ENCODE results near the gene ACAN.

Gene ACAN

GRCh38 chr15:88902846-88903245 is 99.6 kb downstream of the ACAN start:
- no peak for DNase-seq (ENCODE audit: low read depth)

DNA sequence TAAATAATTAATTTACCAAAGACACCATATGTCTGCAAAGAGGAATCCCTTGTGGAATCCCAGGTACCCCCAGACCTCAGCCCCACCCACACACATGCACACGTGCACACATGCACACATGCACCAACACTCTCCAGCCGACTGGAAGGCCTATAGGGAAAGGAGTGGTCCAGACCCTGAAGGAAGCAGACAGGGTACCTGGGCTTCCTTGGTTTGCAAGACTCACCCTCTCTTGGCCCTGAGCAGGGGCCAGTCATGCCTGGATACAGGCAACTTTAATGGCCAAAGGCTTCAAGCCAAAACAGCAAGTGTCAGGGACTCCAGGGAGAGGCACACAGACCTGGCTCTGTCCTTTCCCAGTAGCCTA is 101.0 kb downstream of the ACAN start:
- DNase-seq (ENCODE audit: low read depth), result no peak

DNA sequence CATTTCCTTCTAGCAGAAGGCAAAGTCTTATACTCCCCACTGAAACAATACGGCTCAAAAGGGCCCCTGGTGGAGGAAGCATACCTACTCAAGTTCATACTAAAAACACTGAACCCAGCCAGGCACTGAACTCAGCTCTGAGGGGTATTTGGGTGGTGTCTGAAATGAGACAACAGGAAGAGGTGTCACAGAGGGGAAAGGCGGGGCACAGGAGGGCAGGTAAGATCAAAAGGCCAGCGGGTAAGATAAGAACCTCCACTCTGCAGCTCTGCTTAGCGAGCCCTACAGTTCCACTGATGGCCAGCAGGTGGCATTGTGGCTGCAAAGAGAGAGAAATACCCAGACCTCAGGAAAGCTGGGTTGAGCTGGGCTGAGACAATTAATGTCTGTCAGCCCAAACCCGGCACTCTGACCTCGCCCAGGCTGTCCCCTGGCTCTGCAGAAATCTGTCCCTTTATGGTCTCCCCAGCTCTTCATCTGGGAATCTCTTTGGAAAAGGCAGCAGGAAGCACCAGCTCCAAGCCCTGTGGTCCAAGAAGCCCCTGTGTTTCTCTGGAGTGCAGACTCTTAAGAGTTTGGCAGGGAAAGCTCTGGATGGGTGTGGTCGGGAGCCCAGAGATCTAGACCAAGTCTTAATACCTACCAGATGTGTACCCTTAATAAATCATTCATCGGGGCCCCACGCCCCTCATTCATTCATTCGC is 101.5 kb downstream of the ACAN start:
- DNase-seq (ENCODE audit: low read depth), result peak; percentile 84

GRCh38 chr15:88905576-88905975 is 102.3 kb downstream of the ACAN start:
- DNase-seq (ENCODE audit: low read depth), result no peak

DNA sequence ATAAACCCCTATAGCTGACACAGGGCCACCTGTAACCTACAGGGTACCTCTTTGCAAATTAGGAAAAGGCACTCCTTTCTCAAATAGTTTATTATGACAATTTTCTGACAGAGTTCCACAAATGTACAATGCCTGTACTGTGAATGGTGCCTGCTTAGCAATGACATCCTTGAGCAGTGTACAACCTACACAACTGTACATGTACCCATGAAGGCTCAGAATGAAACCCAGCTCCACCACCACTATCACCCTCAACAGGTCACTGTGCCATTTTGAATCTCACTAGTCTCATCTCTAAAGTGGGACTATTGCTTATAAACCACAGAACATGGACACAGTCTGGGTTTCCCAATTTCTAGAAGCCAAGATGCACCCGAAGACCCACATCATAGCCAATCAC is 102.9 kb downstream of the ACAN start:
- DNase-seq (ENCODE audit: low read depth), result no peak

- DNase-seq (ENCODE audit: low read depth), result no peak
Measured at GRCh38 chr15:88906551-88906950, 103.3 kb downstream of the ACAN start.

DNA sequence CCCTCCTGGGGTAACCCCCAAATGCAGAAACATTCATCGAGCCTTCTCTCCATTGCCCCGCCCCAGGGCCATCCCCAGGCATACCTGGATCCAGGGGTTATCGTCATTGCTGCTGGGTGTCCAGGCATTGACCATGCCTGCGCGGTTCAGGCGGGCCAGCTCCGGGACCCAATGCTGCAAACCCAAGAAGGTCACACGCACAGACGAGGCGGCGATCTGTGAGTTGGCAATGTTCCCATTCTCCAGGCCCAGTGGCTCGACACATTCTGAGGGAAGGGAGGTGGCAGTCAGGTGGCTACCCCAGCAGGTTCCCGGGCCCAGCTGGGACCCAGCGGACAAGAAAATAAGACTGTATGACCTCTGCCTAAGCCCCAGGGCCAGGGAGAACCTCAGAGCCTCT is 103.9 kb downstream of the ACAN start:
- no peak for DNase-seq (ENCODE audit: low read depth)

DNA sequence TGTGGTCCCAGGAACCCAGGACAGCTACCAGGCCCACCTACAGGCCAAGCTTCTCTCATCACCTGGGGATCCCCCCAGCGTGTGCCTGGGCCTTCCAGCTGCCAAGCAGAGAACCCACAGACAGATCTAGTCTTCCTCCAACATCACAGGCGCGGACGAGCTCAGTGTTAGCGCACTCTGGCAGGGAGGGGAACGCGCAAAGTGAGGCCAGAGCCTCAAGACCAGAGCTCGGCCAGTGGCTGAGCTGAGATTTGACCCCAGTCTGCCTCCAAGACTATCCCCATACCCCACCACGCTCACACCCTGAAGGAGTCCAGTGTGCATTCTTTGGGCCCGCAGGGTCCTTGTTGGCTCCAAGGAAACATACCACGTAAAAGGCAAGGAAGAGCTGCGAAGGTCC is 104.9 kb downstream of the ACAN start:
- DNase-seq (ENCODE audit: low read depth), result no peak

DNA sequence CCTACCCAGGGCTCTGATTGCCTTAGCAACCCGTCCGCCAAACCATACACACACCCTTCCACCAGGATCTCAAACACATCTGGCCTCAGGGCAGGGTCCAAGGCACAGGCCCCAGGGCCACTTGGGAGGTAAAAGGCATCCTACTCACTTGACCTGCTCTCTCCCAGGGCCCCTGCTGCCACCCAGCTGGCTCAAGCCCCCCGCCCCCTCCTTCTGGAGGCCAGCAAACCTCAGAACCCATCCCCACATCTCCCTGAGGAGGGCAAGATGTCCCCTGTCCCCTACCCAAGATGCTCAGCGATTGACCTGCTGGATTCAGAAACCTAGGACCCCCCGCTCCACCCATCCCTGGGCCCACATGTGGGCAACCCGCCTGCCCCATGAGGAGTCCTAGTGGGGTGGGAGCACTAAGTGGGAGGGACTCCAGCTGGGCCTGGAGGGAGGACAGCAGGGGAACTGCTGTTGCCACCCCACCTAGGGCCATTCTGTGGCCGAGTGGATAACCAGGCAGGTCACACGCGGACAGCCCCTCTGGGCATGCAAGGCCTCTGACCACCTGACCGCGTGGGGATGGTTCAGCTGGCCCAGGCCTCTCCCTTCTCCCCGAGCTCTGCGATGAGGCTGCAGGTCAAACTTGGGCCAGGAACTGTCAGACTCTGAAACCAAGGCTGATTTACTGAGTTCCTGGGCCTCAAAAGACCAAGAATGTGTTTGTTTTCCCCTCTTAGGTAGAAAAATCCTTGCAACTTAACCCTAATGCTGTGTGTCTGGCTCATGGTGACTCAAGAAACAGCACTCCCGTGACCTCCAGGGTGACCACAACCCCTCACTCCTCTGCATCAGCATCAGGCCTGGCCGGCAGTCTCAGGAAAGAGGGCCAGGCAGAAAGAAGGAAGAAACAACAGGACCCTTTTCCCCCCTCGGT is 105.7 kb downstream of the ACAN start:
- DNase-seq (ENCODE audit: low read depth), result peak; percentile 50

DNA sequence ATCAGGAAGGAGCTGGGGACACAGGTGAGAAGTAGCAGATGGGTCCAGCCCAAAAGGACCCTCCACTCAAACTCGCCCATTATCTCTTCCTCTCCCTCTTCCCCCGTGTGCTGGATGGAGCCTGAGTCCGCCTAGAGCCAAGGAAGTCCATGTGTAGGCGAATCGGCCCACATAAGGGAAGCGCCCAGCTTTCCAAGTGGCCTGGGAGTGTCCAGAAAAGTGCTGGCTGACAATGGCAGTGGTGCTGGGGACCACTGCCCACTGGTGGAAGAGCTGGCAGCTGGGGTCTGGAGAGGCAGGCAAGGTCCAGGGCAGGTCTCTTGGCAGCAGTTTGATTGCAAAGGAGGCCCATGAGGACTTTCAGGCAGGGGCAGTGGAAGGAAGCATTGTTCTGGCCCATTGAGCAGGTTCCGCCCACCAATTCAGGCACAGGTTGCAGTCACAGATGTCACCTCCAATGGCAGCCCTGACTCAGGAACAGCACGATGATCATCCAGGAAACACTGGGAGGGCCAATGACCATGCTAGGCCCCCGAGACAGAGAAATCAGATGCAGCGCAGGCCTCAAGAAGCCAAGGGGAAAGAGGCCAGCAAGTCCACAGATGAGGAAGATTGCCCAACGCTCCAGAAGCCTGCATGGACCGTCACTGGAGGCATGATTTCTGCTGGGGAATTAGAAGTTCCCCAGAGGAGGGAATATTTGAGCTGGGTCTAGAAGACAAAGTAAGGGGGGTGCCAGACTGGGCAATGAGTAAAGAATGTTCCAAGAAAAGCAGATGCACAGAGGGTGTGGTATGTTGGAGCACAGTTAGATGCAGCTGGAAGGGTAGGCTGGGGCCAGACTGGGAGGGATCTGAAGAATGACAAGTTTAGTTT is 107.0 kb downstream of the ACAN start:
- DNase-seq (ENCODE audit: low read depth), result peak; percentile 40

GRCh38 chr15:88911766-88912118 is 108.5 kb downstream of the ACAN start:
- DNase-seq (ENCODE audit: low read depth), result peak; percentile 63

DNA sequence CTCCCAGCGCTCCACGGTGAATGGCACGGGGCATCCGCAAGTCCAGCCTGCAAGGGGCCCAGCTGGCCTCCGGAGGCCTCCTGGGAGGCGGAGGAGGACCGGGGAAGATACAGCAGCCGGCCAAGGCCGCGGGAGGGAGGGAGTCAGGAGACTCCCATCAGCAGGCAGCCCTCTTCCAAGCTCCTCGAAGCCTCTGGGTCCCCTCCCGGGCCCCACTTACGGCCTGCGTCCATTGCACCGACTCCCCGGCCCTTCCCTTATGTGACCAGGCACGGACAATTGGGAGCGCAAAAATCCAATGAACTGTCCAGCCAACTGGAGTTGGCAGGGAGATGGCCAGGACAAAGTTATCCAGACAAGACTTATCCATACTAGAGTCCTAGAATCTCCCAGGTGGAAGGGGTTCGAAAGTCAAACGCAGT is 109.3 kb downstream of the ACAN start:
- peak; percentile 49 for DNase-seq (ENCODE audit: low read depth)

GRCh38 chr15:88913017-88913849 is 110.0 kb downstream of the ACAN start, which contains the start of gene MFGE8:
Gene MFGE8 (minus strand): TSS chr15:88913379. CDS start chr15:88913319, 60 bp downstream.
- peak; percentile 85 for DNase-seq (ENCODE audit: low read depth)

GRCh38 chr15:88913850-88914169 is 110.6 kb downstream of the ACAN start:
- DNase-seq (ENCODE audit: low read depth), result no peak

- no peak for DNase-seq (ENCODE audit: low read depth)
Measured at GRCh38 chr15:88915354-88915753, 112.1 kb downstream of the ACAN start.

DNA sequence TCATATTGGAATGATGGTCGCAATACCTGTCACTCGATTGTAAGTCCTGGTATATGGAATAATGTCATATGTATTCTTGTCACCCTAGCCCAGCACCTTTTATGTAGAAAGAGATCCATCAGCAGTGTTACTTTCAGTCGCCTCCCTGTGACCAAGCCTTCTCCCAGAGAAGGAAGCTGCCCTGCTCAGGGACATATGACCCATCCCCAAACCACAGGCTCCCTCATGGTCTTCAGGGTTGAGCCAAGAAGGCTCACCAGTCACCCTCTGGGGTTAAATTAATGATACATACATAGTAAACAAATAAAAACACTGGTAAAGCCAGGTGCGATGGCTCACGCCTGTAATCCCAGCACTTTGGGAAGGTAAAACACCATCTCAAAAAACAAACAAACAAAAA is 114.5 kb downstream of the ACAN start:
- no peak for DNase-seq (ENCODE audit: low read depth)

- DNase-seq (ENCODE audit: low read depth), result peak; percentile 99
Measured at GRCh38 chr15:88918738-88919137, 115.5 kb downstream of the ACAN start.

DNA sequence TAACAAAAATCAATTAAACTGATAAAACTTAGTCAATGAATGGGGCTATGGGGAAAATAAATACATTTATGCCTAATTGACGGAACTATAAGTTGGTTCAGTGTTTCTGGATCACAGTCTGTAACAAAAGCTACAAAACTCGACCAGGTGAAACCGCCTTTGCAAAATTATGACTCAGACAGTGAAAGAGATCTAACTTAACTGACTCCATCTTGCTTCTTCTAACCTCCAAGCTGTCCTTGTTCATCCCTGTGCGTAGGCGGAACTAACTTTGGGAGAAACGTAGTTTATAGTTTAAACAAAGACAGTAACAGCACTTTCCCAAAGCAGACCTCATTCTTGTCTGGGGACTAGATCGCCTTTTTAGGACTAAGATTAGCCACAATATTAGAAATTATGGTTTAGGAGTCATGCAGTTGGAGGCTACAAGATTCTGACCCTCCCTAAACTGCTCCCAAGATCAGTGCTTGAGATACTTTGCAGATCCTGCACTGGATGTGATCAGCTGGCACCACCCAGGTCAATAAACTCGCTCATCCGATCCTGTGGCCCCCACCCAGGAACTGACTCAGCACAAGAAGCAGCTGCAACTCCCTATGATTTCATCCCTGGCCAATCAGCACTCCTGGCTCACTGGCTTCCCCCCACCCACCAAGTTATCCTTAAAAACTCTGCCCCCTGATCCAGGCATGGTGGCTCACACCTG is 117.1 kb downstream of the ACAN start:
- DNase-seq (ENCODE audit: low read depth), result peak; percentile 86

DNA sequence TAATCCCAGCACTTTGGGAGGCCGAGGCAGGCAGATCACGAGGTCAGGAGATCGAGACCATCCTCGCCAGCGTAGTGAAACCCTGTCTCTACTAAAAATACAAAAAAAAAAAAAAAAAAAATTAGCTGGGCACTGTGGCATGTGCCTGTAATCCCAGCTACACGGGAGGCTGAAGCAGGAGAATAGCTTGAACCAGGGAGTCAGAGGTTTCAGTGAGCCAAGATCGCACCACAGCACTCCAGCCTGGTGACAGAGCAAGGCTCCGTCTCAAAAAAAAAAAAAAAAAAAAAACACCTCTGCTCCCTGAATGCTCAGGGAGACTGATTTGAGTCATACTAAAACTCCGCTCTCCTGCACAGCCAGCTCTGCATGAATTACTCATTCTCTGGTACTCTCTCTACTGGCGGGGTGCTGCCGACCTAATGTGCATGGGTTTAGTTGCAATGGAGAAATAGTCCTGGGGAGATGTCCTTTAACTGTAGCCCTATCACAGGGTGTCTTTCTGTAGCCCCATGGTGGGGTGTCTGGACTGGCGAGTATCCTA is 117.7 kb downstream of the ACAN start:
- peak; percentile 91 for DNase-seq (ENCODE audit: low read depth)

Measured in EH (cell line).